Adrenal gland (tissue), 5 donors: ENCODE results near the gene ERRFI1.

Experiments used
- POLR2A ChIP-seq, 2 donors: fragments of 450-650 bp; IDR thresholded peaks; one replicate each; pipeline ENCODE4 v1.6.1; 2017; ENCODE audit warnings: antibody characterized with exemption in 2 of 2, mild to moderate bottlenecking in 2 of 2, moderate library complexity in 1 of 2
- TF ChIP-seq, protein P1 (sequence below), 6 experiments: fragments of 450-650 bp in 4 of 6; fragments of 200-600 bp in 2 of 6; sonication (generic) in 1 of 6; IDR thresholded peaks; 1 replicate in 5 of 6; 2 replicates in 1 of 6; pipeline versions ENCODE4 v1.5.1 to v1.8.0; 2016 to 2021; ENCODE audit warnings: antibody characterized with exemption in 6 of 6, mild to moderate bottlenecking in 2 of 6, moderate library complexity in 1 of 6
- donor health status: DM: no; HTN: no; CAD: no.

GRCh38 chr1:7962014-7962335 is 64.1 kb downstream of the ERRFI1 start:
- TF ChIP-seq, protein P1, sequence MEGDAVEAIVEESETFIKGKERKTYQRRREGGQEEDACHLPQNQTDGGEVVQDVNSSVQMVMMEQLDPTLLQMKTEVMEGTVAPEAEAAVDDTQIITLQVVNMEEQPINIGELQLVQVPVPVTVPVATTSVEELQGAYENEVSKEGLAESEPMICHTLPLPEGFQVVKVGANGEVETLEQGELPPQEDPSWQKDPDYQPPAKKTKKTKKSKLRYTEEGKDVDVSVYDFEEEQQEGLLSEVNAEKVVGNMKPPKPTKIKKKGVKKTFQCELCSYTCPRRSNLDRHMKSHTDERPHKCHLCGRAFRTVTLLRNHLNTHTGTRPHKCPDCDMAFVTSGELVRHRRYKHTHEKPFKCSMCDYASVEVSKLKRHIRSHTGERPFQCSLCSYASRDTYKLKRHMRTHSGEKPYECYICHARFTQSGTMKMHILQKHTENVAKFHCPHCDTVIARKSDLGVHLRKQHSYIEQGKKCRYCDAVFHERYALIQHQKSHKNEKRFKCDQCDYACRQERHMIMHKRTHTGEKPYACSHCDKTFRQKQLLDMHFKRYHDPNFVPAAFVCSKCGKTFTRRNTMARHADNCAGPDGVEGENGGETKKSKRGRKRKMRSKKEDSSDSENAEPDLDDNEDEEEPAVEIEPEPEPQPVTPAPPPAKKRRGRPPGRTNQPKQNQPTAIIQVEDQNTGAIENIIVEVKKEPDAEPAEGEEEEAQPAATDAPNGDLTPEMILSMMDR (IDR thresholded peaks at IDR 0.05), result no peak
- no peak for TF ChIP-seq POLR2A (IDR thresholded peaks at IDR 0.05)
